BE2C (cell line): ENCODE results near the gene DHRS2.
"Not testable (repeated sequence)": the region's sequence is repeated elsewhere in the genome, so short reads cannot be mapped to it uniquely, and the experiment has no call there.

ENCODE experiments used
- DNase-seq: peaks from one replicate; pipeline ENCODE4 v3.0.0-alpha.2; 2020
- H3K27me3 ChIP-seq: fragments of 250-450 bp; sonication (Bioruptor Pico); 2 replicates; pipeline ENCODE4 v1.5.1; 2020; ENCODE audit warnings: mild to moderate bottlenecking
- H3K36me3 ChIP-seq: fragments of 250-450 bp; sonication (Bioruptor Pico); 2 replicates; pipeline ENCODE4 v1.5.1; 2020; ENCODE audit warnings: mild to moderate bottlenecking
- H3K4me1 ChIP-seq: fragments of 250-450 bp; sonication (Bioruptor Pico); 2 replicates; pipeline ENCODE4 v1.5.1; 2020
- H3K4me3 ChIP-seq: 2 replicates; pipeline ENCODE4 v1.5.1; 2011; ENCODE audit warnings: low read depth, low read length
- H3K9me3 ChIP-seq: fragments of 250-450 bp; sonication (Bioruptor Pico); 2 replicates; pipeline ENCODE4 v1.5.1; 2020
- TF ChIP-seq, protein P1 (sequence below): IDR thresholded peaks from 2 replicates; pipeline ENCODE4 v1.5.1; 2012; ENCODE audit warnings: mild to moderate bottlenecking, low read depth, low read length

Gene DHRS2

DNA sequence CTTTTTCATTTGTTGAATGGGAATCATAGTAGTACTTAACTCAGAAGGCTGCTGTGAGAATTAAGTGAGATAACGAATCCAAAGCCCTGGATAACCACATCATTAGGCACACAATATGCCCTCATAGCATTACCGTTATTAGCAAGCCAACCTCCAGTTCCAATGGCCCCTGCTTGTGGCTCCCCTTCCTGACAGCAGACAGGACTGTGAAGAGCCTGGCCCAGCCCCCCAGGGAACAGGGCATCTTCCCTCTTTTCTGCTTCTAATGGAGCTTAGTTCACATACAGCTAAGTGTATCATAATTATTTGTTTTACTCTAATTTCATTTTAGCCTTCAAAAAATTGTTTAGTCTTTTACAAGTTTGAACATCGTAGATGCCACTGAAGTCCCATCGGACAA is 39.7 kb downstream of the DHRS2 start:
- Histone ChIP-seq H3K4me1 (no peaks in the 10 kb centered on the region), H3K4me3 (no peak overlapping the region), H3K9me3 (no peaks in the 10 kb centered on the region), H3K36me3 (no peaks in the 10 kb centered on the region), H3K27me3 (peaks cover 7% of the 10 kb centered on the region)
- DNase-seq, result no peak
- TF ChIP-seq, protein P1, sequence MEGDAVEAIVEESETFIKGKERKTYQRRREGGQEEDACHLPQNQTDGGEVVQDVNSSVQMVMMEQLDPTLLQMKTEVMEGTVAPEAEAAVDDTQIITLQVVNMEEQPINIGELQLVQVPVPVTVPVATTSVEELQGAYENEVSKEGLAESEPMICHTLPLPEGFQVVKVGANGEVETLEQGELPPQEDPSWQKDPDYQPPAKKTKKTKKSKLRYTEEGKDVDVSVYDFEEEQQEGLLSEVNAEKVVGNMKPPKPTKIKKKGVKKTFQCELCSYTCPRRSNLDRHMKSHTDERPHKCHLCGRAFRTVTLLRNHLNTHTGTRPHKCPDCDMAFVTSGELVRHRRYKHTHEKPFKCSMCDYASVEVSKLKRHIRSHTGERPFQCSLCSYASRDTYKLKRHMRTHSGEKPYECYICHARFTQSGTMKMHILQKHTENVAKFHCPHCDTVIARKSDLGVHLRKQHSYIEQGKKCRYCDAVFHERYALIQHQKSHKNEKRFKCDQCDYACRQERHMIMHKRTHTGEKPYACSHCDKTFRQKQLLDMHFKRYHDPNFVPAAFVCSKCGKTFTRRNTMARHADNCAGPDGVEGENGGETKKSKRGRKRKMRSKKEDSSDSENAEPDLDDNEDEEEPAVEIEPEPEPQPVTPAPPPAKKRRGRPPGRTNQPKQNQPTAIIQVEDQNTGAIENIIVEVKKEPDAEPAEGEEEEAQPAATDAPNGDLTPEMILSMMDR, result no peak

DNA sequence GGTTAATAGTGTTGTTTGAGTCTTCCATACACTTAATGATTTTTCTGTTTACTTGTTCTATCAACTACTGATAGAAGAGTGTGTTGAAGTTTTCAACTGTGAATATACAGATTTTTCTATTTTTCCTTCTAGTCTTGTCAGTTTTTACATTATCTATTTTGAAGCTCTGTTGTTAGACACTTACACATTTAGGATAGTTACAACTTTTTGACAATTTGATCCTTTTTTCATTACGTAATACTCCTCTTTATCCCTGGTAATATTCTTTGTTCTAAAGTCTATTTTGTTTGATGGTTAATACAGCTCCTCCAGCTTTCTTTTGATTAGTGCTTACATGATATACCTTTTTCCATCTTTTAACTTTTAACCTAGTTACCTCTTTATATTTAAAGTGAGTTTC is 45.2 kb downstream of the DHRS2 start:
- DNase-seq, result no peak
- Histone ChIP-seq H3K36me3 (no peaks in the 10 kb centered on the region), H3K4me1 (no peaks in the 10 kb centered on the region), H3K4me3 (no peak overlapping the region), H3K9me3 (no peaks in the 10 kb centered on the region), H3K27me3 (peaks cover 9% of the 10 kb centered on the region)
- TF ChIP-seq, protein P1, result no peak

DNA sequence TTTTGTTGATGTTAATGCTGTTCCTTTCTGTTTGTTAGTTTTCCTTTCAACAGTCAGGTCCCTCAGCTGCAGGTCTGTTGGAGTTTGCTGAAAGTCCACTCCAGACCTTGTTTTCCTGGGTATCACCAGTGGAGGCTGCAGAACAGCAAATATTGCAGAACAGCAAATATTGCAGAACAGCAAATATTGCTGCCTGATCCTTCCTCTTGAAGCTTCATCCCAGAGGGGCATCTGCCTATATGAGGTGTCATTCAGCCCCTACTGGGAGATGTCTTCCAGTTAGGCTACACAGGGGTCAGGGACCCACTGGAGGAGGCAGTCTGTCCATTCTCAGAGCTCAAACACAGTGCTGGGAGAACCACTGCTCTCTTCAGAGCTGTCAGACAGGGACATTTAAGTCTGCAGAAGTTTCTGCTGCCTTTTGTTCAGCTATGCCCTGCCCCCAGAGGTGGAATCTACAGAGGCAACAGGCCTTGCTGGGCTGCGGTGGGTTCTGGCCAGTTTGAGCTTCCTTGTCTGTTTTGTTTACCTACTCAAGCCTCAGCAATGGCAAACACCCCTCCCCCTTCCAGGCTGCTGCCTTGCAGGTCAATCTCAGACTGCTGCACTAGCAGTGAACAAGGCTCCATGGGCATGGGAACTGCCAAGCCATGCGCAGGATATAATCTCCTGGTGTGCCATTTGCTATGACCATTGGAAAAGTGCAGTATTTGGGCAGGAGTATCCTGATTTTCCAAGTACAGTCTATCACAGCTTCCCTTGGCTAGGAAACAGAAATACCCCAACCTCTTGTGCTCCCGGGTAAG is 53.7 kb downstream of the DHRS2 start:
- not testable (repeated sequence) for H3K9me3 ChIP-seq, H3K4me3 ChIP-seq, H3K4me1 ChIP-seq, H3K27me3 ChIP-seq, H3K36me3 ChIP-seq, DNase-seq

DNA sequence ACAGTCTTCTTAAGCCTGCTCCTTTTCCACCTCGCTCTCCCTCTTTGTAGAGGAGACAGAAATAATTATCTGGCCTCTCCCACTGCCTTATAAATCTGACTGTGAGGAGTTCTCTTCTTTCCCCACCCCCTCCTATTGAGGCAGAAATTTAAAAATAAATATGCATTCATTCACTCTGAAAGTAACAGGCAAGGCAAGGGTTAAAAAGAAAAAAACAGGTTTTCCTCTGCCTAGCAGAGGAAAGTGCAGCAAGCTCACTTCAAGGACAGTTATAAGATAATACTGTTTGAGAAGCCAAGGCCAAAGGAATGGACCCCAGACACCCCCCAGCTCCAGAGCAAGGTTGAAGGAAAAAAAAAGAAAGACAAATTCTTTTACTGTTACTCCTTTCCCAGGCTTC is 56.3 kb downstream of the DHRS2 start:
- DNase-seq, result no peak
- Histone ChIP-seq H3K4me1 (no peaks in the 10 kb centered on the region), H3K9me3 (no peaks in the 10 kb centered on the region), H3K4me3 (no peak overlapping the region), H3K36me3 (no peaks in the 10 kb centered on the region), H3K27me3 (peaks cover 6% of the 10 kb centered on the region; the same call in 1 of the 2 replicates)
- TF ChIP-seq, protein P1, result no peak

DNA sequence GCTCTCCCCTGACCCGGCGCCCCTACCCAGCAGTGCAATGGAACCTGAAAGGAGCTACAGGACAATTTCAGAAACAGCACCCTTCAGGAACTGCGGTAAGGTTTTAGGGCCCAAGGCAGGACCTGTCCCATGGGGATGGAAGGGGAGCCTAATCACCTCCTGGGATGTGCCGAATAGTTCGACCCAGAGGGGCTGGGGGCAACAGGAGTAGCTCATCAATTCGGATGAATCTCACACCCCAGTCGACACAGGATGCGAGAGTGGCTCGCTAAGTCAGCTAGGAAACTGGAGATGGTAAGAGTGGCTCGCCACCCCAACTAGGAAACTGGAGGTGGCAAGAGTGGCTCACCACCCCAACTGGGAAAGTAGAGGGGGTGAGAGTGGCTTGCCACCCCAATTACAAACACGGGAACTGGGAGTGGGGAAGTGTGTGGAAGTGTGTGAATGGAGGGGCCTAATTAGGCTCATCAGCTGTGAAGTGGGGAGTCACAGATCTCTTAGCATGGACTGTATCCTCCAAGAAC is 57.1 kb downstream of the DHRS2 start:
- peaks cover 6% of the 10 kb centered on the region; the same call in 1 of the 2 replicates for H3K27me3 ChIP-seq
- DNase-seq, result no peak
- no peaks in the 10 kb centered on the region for H3K9me3 ChIP-seq
- no peaks in the 10 kb centered on the region for H3K36me3 ChIP-seq
- no peaks in the 10 kb centered on the region for H3K4me1 ChIP-seq
- TF ChIP-seq, protein P1, result no peak
- H3K4me3 ChIP-seq, result no peak overlapping the region

DNA sequence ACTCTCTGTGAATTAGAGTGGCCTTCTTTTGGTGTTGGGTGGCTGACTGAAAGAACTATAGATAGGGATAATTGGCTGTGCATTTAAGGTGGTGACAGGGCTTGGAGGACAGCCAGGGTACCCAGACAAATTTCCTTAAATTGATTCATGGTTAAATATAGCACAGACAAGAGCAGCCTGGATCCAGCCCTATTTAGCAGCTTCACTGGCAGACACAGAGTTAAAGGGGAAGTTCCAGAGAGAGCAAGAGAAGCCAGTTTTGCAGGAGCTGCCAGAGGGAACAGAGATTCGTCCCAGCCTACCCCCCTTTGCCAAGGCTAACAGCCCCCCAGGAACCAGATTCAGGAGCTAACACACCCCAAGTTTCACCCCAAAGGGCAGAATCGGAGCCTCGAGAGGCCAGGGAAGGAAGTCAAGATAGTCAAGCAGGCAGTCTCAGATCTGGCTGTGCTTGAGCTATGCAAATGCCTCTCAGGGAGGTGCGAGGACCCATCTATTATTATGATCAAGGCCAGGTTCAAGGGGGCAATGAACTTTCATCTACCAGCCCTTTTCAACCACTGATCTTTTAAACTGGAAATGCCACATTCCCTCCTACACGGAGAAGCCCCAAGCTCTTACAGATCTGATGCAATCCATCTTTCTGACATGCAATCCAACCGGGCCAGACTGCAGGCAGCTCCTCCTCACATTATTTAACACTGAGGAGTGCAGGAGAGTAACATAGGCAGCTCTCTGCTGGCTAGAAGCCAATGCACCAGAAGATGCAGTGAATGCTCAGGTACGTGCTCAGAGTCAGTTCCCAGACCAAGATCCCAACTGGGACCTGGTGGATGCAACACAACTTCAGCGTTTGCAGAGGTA is 58.2 kb downstream of the DHRS2 start:
- no peaks in the 10 kb centered on the region for H3K36me3 ChIP-seq
- H3K4me1 ChIP-seq, result no peaks in the 10 kb centered on the region
- no peaks in the 10 kb centered on the region for H3K9me3 ChIP-seq
- DNase-seq, result no peak
- TF ChIP-seq, protein P1, result no peak
- H3K4me3 ChIP-seq, result no peak overlapping the region
- peaks cover 6% of the 10 kb centered on the region; the same call in 1 of the 2 replicates for H3K27me3 ChIP-seq
